Kidney (tissue), 14 donors: ENCODE data around the gene KLKB1. TPM values are rescaled to one million over a fixed set of nuclear protein-coding genes. Genes with fewer than 3 reads are reported as not detected.
A peak's percentile ranks its signal among the peaks of the same experiment; 100 is the strongest.

Experiments
- DNase-seq, 5 donors: peaks; one replicate each; pipeline ENCODE4 v3.0.0-alpha.2; 2013 to 2020
- FAIRE-seq: peaks from 2 replicates; lab custom pipeline; 2012; peaks lifted over from hg19 to GRCh38; lab: Jason Lieb, UNC
- H3K27ac ChIP-seq, 2 donors: one replicate each; pipeline ENCODE4 v1.7.0; 2013; ENCODE audit warnings: low read depth in 2 of 2, low read length in 2 of 2, inconsistent platforms in 1 of 2
- H3K27me3 ChIP-seq: one replicate; pipeline ENCODE4 v1.7.1; 2013; ENCODE audit warnings: low read length, inconsistent platforms; ENCODE audit not compliant: control insufficient read depth, insufficient read depth
- H3K36me3 ChIP-seq, 3 donors: one replicate each; pipeline versions ENCODE4 v1.7.0 to v1.7.1; 2013; ENCODE audit warnings: low read length in 3 of 3, control low read depth in 1 of 3, inconsistent platforms in 1 of 3; ENCODE audit not compliant: insufficient read depth in 3 of 3, control insufficient read depth in 2 of 3
- H3K4me1 ChIP-seq, 3 donors: one replicate each; pipeline versions ENCODE4 v1.7.0 to v1.7.1; 2013; ENCODE audit warnings: low read length in 3 of 3, inconsistent platforms in 1 of 3, low read depth in 1 of 3; ENCODE audit not compliant: control insufficient read depth in 2 of 3, insufficient read depth in 2 of 3
- H3K4me3 ChIP-seq, 3 donors: one replicate each; pipeline versions ENCODE4 v1.7.0 to v1.8.1; 2013; ENCODE audit warnings: low read length in 3 of 3, control low read depth in 1 of 3, inconsistent platforms in 1 of 3
- H3K9ac ChIP-seq, 3 donors: one replicate each; pipeline versions ENCODE4 v1.7.0 to v1.7.1; 2013; ENCODE audit warnings: low read length in 3 of 3, control low read depth in 1 of 3, inconsistent platforms in 1 of 3
- H3K9me3 ChIP-seq, 3 donors: one replicate each; pipeline versions ENCODE4 v1.7.0 to v1.7.1; 2013; ENCODE audit warnings: low read length in 3 of 3, control low read depth in 1 of 3, inconsistent platforms in 1 of 3; ENCODE audit not compliant: control insufficient read depth in 2 of 3, insufficient read depth in 1 of 3
- CTCF ChIP-seq: IDR thresholded peaks from 3 replicates; pipeline ENCODE4 v1.5.1; 2012; ENCODE audit warnings: mild to moderate bottlenecking, moderate library complexity, borderline replicate concordance; ENCODE audit not compliant: insufficient read depth; ENCODE audit errors: extremely low read depth
- intact Hi-C: fragments of 100-400 bp; cut with DNase I; formaldehyde crosslinking; loops from one replicate; pipeline ENCODE4 v1.11.1; 2022
- polyA plus RNA-seq: library from polyadenylated mRNA; stranded (reverse); fragments of 350-450 nt; fragmentation: Illumina TruSeq; extraction: RNeasy Lipid Tissue Mini Kit (QIAGEN cat#74804); gene quantifications from one replicate; pipeline ENCODE4 v1.2.3, GENCODE V29; 2014; ENCODE audit warnings: low read depth, low replicate concordance; ENCODE audit not compliant: insufficient read depth
- total RNA-seq: library from RNA; stranded (reverse); fragmentation: NEBNext Ultra II Directional; extraction: Animal tissue kit (Norgen Biotek cat#: 25700); gene quantifications from one replicate; pipeline ENCODE4 v1.2.1, GENCODE V29; 2021
- donor health status: control.
- donor health status: control.
- donor health status: control.
- donor health status: control.
- donor health status: control.
- donor health status: DM: yes; HTN: yes; CAD: no.
- donor health status: Normal renal cell carcinoma (clear cell type).

The KLKB1 gene
- total and polyA plus RNA-seq, 2 donors from 2014 or later, result 2.1 to 5.7 TPM

- H3K4me1 ChIP-seq, result peaks cover 0 to 3% (median 0%) of the 10 kb centered on the region in 3 donors
- intact Hi-C loops, result no loop called here
- H3K9ac ChIP-seq, result no peak overlapping the region
- H3K4me3 ChIP-seq, result no peak overlapping the region
- no peak for FAIRE-seq
- H3K27ac ChIP-seq, result no peak overlapping the region
- H3K27me3 ChIP-seq, result peaks cover 2% of the 10 kb centered on the region
- no peaks in the 10 kb centered on the region for H3K36me3 ChIP-seq
- no peaks in the 10 kb centered on the region for H3K9me3 ChIP-seq
- TF ChIP-seq CTCF, result no peak
- DNase-seq, result no peak
Observed at GRCh38 chr4:186294160-186294559, 66.9 kb downstream of the KLKB1 start.

- Histone ChIP-seq H3K27me3 (peaks cover 2% of the 10 kb centered on the region), H3K9ac (no peak overlapping the region), H3K9me3 (no peaks in the 10 kb centered on the region), H3K36me3 (no peaks in the 10 kb centered on the region), H3K27ac (no peak overlapping the region), H3K4me1 (peaks cover 0 to 3% (median 0%) of the 10 kb centered on the region in 3 donors), H3K4me3 (no peak overlapping the region)
- no peak for TF ChIP-seq CTCF
- intact Hi-C loops, result loop anchor here (5.0 kb wide), 1 partner anchor 291 kb away; no protein-coding TSS in a partner anchor
- DNase-seq, result no peak
- FAIRE-seq, result no peak
Observed at GRCh38 chr4:186296481-186296880, 69.2 kb downstream of the KLKB1 start.

- FAIRE-seq (peak; percentile 95), DNase-seq (peak in 3 of 5 donors; percentile 42 to 83 (median 79))
- H3K9ac ChIP-seq, result no peak overlapping the region
- no peaks in the 10 kb centered on the region for H3K9me3 ChIP-seq
- H3K27me3 ChIP-seq, result peaks cover 2% of the 10 kb centered on the region
- H3K36me3 ChIP-seq, result no peaks in the 10 kb centered on the region
- peaks cover 0 to 3% (median 0%) of the 10 kb centered on the region in 3 donors for H3K4me1 ChIP-seq
- TF ChIP-seq CTCF, result peak; percentile 48
- H3K4me3 ChIP-seq, result no peak overlapping the region
- intact Hi-C loops, result loop anchor here (5.0 kb wide), 1 partner anchor 290 kb away; no protein-coding TSS in a partner anchor
- no peak overlapping the region for H3K27ac ChIP-seq
Observed at GRCh38 chr4:186297013-186297645, 69.8 kb downstream of the KLKB1 start.
